MM.1S (cell line): ENCODE measurements around the gene CLMP.

Source experiments
- DNase-seq: peaks from one replicate; pipeline ENCODE4 v3.0.0-alpha.2; 2015
- H2AFZ ChIP-seq: fragments of 300-600 bp; sonication (generic); 2 replicates; pipeline ENCODE4 v1.6.0; 2016; ENCODE audit warnings: antibody characterized with exemption, low read length
- H3F3A ChIP-seq: fragments of 300-600 bp; sonication (generic); 2 replicates; pipeline ENCODE4 v1.6.1; 2016; ENCODE audit warnings: mild to moderate bottlenecking, antibody characterized with exemption, low read length, moderate library complexity, mixed read lengths; ENCODE audit not compliant: insufficient read depth
- H3K27ac ChIP-seq: fragments of 300-600 bp; sonication (generic); 2 replicates; pipeline ENCODE4 v1.5.1; 2016; ENCODE audit warnings: mild to moderate bottlenecking, low read length
- H3K27me3 ChIP-seq: fragments of 300-600 bp; sonication (generic); replicated peaks from 2 replicates; pipeline ENCODE4 v1.6.0; 2016; ENCODE audit warnings: low read length; ENCODE audit not compliant: insufficient read depth
- H3K36me3 ChIP-seq: fragments of 300-600 bp; sonication (generic); replicated peaks from 2 replicates; pipeline ENCODE4 v1.6.1; 2016; ENCODE audit warnings: mild to moderate bottlenecking, low read length, mixed read lengths; ENCODE audit not compliant: insufficient read depth
- H3K4me1 ChIP-seq: fragments of 300-600 bp; sonication (generic); 2 replicates; pipeline ENCODE4 v1.6.1; 2016; ENCODE audit warnings: low read length, mixed read lengths
- H3K4me2 ChIP-seq: fragments of 300-600 bp; sonication (generic); 2 replicates; pipeline ENCODE4 v1.6.0; 2016; ENCODE audit warnings: low read depth, low read length
- H3K4me3 ChIP-seq: fragments of 300-600 bp; sonication (generic); 2 replicates; pipeline ENCODE4 v1.5.1; 2016; ENCODE audit warnings: low read length, mixed read lengths
- H3K79me2 ChIP-seq: fragments of 300-600 bp; sonication (generic); 2 replicates; pipeline ENCODE4 v1.6.1; 2016; ENCODE audit warnings: mixed run types, low read length, mixed read lengths
- H3K9ac ChIP-seq: fragments of 300-600 bp; sonication (generic); 2 replicates; pipeline ENCODE4 v1.6.1; 2016; ENCODE audit warnings: low read length, mixed read lengths
- H3K9me2 ChIP-seq: fragments of 300-600 bp; sonication (generic); replicated peaks from 2 replicates; pipeline ENCODE4 v1.6.1; 2016; ENCODE audit warnings: mild to moderate bottlenecking, low read length, mixed read lengths; ENCODE audit not compliant: insufficient read depth
- H3K9me3 ChIP-seq: fragments of 300-600 bp; sonication (generic); replicated peaks from 2 replicates; pipeline ENCODE4 v1.6.1; 2016; ENCODE audit warnings: mild to moderate bottlenecking, low read length, mixed read lengths; ENCODE audit not compliant: insufficient read depth
- H4K20me1 ChIP-seq: fragments of 300-600 bp; sonication (generic); 2 replicates; pipeline ENCODE4 v1.6.1; 2016; ENCODE audit warnings: mild to moderate bottlenecking, low read length, moderate library complexity, mixed read lengths; ENCODE audit not compliant: insufficient read depth
- EZH2 ChIP-seq: fragments of 300-600 bp; sonication (generic); optimal IDR thresholded peaks from 2 replicates; pipeline ENCODE3; 2017; ENCODE audit warnings: low read depth, mild to moderate bottlenecking, antibody characterized with exemption, low read length, mixed read lengths
- EZH2phosphoT487 ChIP-seq: fragments of 300-600 bp; sonication (generic); IDR thresholded peaks from 2 replicates; pipeline ENCODE4 v1.6.1; 2018; ENCODE audit warnings: antibody characterized with exemption, low read length
- TF ChIP-seq, protein P1 (sequence below): fragments of 300-600 bp; sonication (generic); IDR thresholded peaks from 2 replicates; pipeline ENCODE4 v1.5.1; 2016; ENCODE audit warnings: antibody characterized with exemption, low read length, mixed read lengths

Gene CLMP

DNA sequence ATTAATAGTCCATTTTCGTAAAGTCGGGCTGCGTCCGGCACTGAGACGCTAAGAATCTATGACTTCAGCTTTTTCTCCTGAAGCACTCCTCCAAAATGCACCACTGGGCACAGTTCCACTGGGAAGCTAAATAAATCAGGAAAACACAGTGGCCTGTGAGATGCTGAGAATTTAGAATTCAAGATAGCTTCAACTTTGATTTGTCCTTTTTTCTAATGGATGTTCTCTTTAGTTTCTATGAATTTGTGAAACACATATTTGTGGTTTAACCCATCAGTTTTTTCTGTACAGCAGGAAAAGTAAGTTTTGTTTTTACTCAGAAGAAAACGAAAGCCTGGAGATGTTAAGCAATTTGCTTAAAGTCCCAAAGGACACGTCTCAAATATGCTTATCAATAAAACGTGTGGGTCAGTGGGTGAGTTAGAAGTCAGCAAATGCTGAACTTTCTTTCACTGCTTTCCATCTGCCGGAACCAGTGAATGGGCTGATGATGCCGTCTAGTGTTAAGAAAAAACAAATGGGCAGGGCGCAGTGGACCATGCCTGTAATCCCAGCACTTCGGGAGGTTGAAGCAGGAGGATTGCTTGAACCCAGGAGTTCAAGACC, 40.7 kb upstream of the CLMP start:
- Histone ChIP-seq H3K9ac (no peak overlapping the region), H3K27me3 (no peaks in the 10 kb centered on the region), H3K36me3 (no peaks in the 10 kb centered on the region), H3K4me1 (peaks cover 14% of the 10 kb centered on the region), H3K4me3 (no peak overlapping the region), H3K4me2 (no peak overlapping the region), H3K27ac (no peak overlapping the region), H3K9me2 (no peaks in the 10 kb centered on the region), H3K9me3 (no peaks in the 10 kb centered on the region), H2AFZ (no peak overlapping the region), H4K20me1 (no peaks in the 10 kb centered on the region), H3K79me2 (no peaks in the 10 kb centered on the region), H3F3A (peaks cover 14% of the 10 kb centered on the region)
- no peak for DNase-seq
- TF ChIP-seq EZH2phosphoT487 (no peak), EZH2 (no peak)
- TF ChIP-seq, protein P1, sequence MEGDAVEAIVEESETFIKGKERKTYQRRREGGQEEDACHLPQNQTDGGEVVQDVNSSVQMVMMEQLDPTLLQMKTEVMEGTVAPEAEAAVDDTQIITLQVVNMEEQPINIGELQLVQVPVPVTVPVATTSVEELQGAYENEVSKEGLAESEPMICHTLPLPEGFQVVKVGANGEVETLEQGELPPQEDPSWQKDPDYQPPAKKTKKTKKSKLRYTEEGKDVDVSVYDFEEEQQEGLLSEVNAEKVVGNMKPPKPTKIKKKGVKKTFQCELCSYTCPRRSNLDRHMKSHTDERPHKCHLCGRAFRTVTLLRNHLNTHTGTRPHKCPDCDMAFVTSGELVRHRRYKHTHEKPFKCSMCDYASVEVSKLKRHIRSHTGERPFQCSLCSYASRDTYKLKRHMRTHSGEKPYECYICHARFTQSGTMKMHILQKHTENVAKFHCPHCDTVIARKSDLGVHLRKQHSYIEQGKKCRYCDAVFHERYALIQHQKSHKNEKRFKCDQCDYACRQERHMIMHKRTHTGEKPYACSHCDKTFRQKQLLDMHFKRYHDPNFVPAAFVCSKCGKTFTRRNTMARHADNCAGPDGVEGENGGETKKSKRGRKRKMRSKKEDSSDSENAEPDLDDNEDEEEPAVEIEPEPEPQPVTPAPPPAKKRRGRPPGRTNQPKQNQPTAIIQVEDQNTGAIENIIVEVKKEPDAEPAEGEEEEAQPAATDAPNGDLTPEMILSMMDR = no peak

DNA sequence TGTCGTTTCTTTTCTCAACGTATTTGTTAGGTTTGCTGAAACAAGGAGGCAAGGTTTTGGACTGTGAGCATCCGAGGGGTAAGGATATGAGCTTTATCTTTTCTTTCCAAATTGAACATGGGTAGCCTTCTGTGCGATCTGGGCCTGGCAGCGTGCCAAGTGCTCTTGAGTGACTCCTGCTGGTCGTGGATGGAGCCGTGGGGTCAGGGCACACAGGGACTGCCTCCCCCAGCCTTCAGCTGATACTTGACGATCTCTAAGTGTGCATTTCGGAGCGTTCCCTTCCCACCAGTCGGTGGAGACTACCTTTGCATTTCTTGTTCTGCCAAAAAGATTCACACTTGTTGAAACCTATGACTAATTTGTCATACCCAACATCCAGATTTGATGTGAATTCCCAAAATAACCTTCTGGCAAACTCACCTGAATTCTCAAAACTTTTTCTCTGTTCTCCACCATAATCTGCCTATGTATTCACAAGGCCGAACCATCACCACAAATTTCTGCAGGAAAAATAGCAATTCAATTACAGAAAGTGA, 40.1 kb upstream of the CLMP start:
- H3K4me2 ChIP-seq = no peak overlapping the region
- no peaks in the 10 kb centered on the region for H3K79me2 ChIP-seq
- no peak overlapping the region for H3K4me3 ChIP-seq
- no peak overlapping the region for H3K9ac ChIP-seq
- no peaks in the 10 kb centered on the region for H4K20me1 ChIP-seq
- H3K27me3 ChIP-seq = no peaks in the 10 kb centered on the region
- TF ChIP-seq, protein P1 = peak; percentile 29
- TF ChIP-seq EZH2 (no peak), EZH2phosphoT487 (no peak)
- H3F3A ChIP-seq = peaks cover 14% of the 10 kb centered on the region
- no peaks in the 10 kb centered on the region for H3K36me3 ChIP-seq
- no peak overlapping the region for H2AFZ ChIP-seq
- H3K4me1 ChIP-seq = peaks cover 14% of the 10 kb centered on the region
- H3K9me2 ChIP-seq = no peaks in the 10 kb centered on the region
- DNase-seq = no peak
- H3K9me3 ChIP-seq = no peaks in the 10 kb centered on the region
- no peak overlapping the region for H3K27ac ChIP-seq

DNA sequence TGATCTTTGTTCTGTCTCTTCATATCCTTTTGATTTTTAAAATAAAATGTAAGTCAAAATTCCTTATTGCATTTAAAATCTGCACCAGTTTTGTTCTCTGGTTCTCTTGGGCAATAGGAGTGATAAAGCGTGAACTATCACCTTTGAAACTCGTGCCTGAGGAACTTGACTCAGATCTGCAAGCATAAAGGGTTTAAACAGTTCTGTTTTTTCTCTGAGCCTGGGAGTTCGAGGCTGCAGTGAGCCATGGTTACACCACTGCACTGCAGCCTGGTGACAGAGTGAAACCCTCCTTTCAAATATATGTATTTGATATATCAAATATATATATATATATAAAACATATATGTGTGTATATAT, 38.9 kb upstream of the CLMP start:
- Histone ChIP-seq H3K9me2 (no peaks in the 10 kb centered on the region), H3K9ac (no peak overlapping the region), H3K9me3 (no peaks in the 10 kb centered on the region), H3K79me2 (no peaks in the 10 kb centered on the region), H3K4me3 (peak overlapping the region; percentile 34), H3K4me2 (peak overlapping the region; percentile 87), H3K27ac (peak overlapping the region; percentile 53; the same call in 1 of the 2 replicates), H3K36me3 (no peaks in the 10 kb centered on the region), H3K4me1 (peaks cover 14% of the 10 kb centered on the region), H3K27me3 (no peaks in the 10 kb centered on the region), H3F3A (peaks cover 14% of the 10 kb centered on the region), H4K20me1 (no peaks in the 10 kb centered on the region), H2AFZ (no peak overlapping the region)
- no peak for DNase-seq
- TF ChIP-seq, protein P1 = no peak
- no peak for TF ChIP-seq EZH2phosphoT487
- no peak for TF ChIP-seq EZH2
